Stimulated activated naive CD8-positive, alpha-beta T cell treated with anti-CD3 and anti-CD28 coated beads, Interleukin-15, Interleukin-2, amounts not matched to agents 100 ng/mL and 50 ng/mL, for 24 hours (primary cell): Measurements from ENCODE around the gene TUT4.

ENCODE experiments used
- H3K27ac Mint-ChIP-seq: one replicate; pipeline ENCODE4 v1.8.0; 2021; ENCODE audit warnings: mild to moderate bottlenecking, mixed read lengths
- H3K27me3 Mint-ChIP-seq: one replicate; pipeline ENCODE4 v1.8.0; 2021; ENCODE audit warnings: mixed read lengths
- H3K36me3 Mint-ChIP-seq: one replicate; pipeline ENCODE4 v1.8.0; 2021; ENCODE audit warnings: low read depth, mixed read lengths
- H3K4me1 Mint-ChIP-seq: one replicate; pipeline ENCODE4 v1.8.0; 2021; ENCODE audit warnings: low read depth, mixed read lengths
- H3K4me3 Mint-ChIP-seq: one replicate; pipeline ENCODE4 v1.8.0; 2021; ENCODE audit warnings: mild to moderate bottlenecking, mixed read lengths
- H3K9me3 Mint-ChIP-seq: one replicate; pipeline ENCODE4 v1.8.0; 2021; ENCODE audit warnings: mixed read lengths

TUT4 gene

DNA sequence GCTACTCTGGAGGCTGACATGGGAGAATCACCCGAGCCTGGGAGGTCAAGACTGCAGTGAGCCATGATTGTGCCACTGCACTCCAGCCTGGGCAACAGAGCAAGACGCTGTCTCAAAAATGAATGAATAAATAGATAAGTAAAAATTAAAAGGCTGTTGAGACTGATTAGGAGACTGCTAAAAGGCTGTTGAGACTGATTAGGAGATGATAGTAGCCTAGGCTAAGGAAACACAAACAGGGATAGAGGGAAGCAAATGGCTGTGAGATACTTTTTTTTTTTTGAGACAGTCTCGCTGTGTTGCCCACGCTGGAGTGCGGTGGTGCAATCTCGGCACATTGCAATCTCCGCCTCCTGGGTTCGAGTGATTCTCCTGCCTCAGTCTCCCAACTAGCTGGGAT, 120.1 kb downstream of the TUT4 start:
- no peak overlapping the region for H3K27ac Mint-ChIP-seq
- H3K4me3 Mint-ChIP-seq, result no peak overlapping the region
- no peaks in the 10 kb centered on the region for H3K9me3 Mint-ChIP-seq
- H3K27me3 Mint-ChIP-seq, result no peaks in the 10 kb centered on the region
- peaks cover 49% of the 10 kb centered on the region for H3K36me3 Mint-ChIP-seq
- no peaks in the 10 kb centered on the region for H3K4me1 Mint-ChIP-seq

DNA sequence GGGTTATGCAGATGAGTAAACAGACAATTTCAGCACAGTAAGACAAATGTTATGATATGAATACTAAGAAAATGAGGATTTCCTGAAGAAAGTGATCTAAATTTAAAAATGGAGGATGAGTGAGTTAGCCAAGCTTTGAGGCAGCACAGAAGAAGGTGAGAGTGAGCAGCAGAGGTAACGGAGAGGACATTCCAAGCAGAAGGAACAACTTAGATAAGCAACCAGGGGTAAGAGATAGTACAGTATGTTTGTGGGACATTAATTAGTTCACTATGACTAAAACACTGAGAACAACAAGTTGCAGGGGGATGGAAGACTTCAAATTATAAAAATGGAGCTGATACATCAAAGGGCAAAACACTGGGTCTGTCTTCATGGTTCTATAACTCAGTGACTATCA, 125.7 kb downstream of the TUT4 start:
- Mint-ChIP-seq H3K4me1 (peaks cover 33% of the 10 kb centered on the region), H3K9me3 (no peaks in the 10 kb centered on the region), H3K27ac (peak overlapping the region; percentile 34), H3K4me3 (no peak overlapping the region), H3K27me3 (no peaks in the 10 kb centered on the region), H3K36me3 (peaks cover 38% of the 10 kb centered on the region)

DNA sequence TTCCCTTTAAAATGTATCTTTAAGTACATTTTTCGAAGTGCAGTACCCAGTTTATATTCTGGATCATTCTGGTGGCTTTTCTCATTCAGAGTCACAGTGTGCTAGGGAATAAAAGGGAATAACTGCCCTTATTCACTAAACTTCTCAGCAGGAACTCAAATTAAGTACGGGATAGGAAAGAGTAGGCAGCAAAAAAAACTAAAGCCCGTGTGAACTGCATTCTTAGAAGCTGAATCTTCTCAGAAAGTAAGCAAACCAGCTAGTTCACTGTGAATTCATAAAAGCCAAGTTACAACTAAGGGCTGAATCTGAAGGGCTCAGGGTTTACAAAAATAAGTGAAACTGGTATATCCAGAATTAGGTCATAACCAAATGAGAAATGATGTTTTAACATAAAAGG, 126.5 kb downstream of the TUT4 start:
- Mint-ChIP-seq H3K27ac (no peak overlapping the region), H3K9me3 (no peaks in the 10 kb centered on the region)

DNA sequence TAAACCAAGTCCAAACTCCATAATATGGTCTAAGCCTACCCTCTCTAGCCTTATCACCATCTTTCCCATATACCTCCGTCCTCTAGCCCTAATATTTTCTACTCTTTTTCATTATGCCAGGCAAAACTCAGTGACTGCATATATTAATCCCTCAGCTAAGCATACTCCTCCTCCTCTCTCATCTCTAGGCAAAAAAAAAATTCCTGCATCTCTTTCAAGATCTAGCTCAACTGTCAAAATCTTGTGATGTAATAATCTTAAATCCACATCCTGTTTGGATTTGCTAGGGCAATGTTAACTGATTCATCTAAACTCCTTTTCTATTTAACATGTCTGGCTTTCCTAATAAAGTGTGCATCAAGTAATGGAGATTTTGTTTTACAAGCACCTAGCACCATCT, 128.1 kb downstream of the TUT4 start:
- peak overlapping the region; percentile 87 for H3K27ac Mint-ChIP-seq
- peaks cover 32% of the 10 kb centered on the region for H3K36me3 Mint-ChIP-seq
- H3K4me1 Mint-ChIP-seq, result peaks cover 33% of the 10 kb centered on the region
- H3K9me3 Mint-ChIP-seq, result no peaks in the 10 kb centered on the region
- H3K27me3 Mint-ChIP-seq, result no peaks in the 10 kb centered on the region
- no peak overlapping the region for H3K4me3 Mint-ChIP-seq

More for the DNA sequence above, 126.5 kb downstream of the TUT4 start:
- Mint-ChIP-seq H3K4me3 (no peak overlapping the region), H3K4me1 (peaks cover 33% of the 10 kb centered on the region), H3K36me3 (peaks cover 41% of the 10 kb centered on the region), H3K27me3 (no peaks in the 10 kb centered on the region)

DNA sequence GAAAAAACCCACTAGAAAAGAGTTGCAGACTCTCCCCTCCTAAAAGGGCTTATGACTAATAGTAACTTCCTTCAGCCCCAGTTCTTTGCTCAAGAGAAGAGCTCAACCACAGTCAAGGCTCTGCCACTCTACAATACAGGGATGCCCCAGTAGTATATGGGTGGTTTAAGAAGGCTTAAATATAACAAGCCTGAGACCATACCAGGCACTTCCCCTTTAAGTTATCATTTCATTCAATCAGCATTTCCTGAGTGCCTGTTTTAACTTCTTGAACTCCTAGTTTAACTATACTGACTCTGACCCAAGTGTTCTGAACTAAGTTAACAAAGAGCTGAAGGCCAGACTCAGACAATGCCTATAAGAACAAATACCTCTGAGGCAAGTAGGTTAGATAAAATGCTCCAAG, 128.7 kb downstream of the TUT4 start:
- no peaks in the 10 kb centered on the region for H3K9me3 Mint-ChIP-seq
- peak overlapping the region; percentile 50 for H3K4me3 Mint-ChIP-seq
- peak overlapping the region; percentile 87 for H3K27ac Mint-ChIP-seq
- H3K27me3 Mint-ChIP-seq, result no peaks in the 10 kb centered on the region
- H3K36me3 Mint-ChIP-seq, result peaks cover 37% of the 10 kb centered on the region
- peaks cover 38% of the 10 kb centered on the region for H3K4me1 Mint-ChIP-seq

DNA sequence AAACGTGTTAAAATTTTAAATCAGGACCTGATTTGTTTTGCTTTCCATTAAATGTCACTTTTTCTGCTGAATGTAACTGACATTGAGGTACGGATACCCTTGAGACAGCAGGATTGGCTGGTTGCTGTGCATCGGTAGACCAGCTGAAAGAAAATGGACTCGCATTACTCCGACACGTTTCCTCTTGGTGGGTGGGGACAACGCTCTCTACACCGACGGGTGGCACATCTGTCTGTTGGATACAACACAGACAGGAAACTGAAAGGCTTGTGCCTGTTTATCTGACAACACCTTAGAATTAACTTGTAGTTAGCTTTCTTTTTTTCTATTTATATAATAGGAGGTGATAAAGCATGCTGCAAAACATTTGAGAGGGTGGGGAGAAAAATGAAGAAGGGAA, 129.1 kb downstream of the TUT4 start:
- Mint-ChIP-seq H3K36me3 (peaks cover 39% of the 10 kb centered on the region), H3K4me3 (peak overlapping the region; percentile 50), H3K4me1 (peaks cover 38% of the 10 kb centered on the region), H3K27ac (peak overlapping the region; percentile 87), H3K9me3 (no peaks in the 10 kb centered on the region), H3K27me3 (no peaks in the 10 kb centered on the region)

DNA sequence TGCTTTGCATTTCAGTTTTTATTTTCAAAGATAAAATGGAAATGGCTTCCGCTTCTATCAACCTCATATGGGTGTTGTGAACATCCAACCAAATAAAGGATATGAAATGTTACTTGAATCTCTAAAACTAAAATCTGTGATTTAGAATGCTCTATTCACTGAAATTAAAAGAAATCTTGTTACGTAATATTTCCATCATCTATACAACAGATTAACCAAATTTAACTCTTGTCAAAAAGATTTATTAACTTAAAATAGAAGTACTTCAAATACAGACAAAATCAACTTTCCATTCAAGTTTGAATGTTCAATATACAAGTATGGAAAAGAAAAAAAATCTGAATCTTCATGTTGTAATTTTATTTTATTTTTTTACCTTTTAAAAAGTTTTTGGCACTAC, 129.8 kb downstream of the TUT4 start:
- H3K36me3 Mint-ChIP-seq, result peaks cover 43% of the 10 kb centered on the region

DNA sequence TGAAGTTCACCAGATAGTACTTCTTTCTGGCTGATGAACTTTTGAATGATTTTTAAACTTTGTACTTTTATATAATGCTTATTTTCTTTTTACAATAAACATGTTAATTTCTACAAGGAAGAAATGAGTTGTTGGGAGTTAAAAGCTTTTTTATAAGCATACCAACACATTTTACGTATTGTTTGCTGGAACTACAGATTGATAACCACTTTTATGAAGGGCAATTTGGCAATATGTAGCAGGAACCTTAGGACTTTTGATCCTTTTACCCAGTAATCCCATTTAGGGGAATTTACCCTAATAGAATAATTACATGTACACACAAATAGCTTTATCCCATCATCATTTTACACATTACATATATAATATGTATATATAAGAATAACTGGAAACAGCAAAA, 132.2 kb downstream of the TUT4 start:
- Mint-ChIP-seq H3K27me3 (no peaks in the 10 kb centered on the region), H3K27ac (no peak overlapping the region), H3K4me3 (no peak overlapping the region), H3K4me1 (peaks cover 35% of the 10 kb centered on the region), H3K36me3 (peaks cover 52% of the 10 kb centered on the region), H3K9me3 (no peaks in the 10 kb centered on the region)

More for the DNA sequence above, 129.8 kb downstream of the TUT4 start:
- Mint-ChIP-seq H3K9me3 (no peaks in the 10 kb centered on the region), H3K4me1 (peaks cover 43% of the 10 kb centered on the region), H3K27ac (peak overlapping the region; percentile 28), H3K4me3 (peak overlapping the region; percentile 27), H3K27me3 (no peaks in the 10 kb centered on the region)

DNA sequence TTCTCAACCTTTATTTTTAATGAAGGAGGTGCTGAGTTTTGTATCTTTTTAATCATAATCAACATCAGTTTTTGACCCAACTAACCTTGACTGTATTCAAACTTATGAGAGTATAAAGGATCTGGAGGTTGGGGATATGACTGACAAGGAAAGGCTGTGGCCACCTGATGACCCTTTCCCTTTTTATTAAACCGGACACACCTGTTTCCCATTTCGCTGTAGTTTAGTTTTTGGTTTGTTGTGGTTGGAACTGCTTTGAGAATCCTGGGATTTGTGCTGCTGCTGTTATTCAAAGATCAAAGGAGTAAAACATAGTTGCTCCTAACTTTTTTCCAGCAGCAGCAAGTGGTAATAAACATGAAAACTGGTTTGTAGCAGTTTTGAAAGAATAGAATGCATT, 136.1 kb downstream of the TUT4 start:
- H3K4me3 Mint-ChIP-seq, result no peak overlapping the region
- H3K27me3 Mint-ChIP-seq, result no peaks in the 10 kb centered on the region
- H3K27ac Mint-ChIP-seq, result no peak overlapping the region
- peaks cover 9% of the 10 kb centered on the region for H3K4me1 Mint-ChIP-seq
- peaks cover 65% of the 10 kb centered on the region for H3K36me3 Mint-ChIP-seq
- no peaks in the 10 kb centered on the region for H3K9me3 Mint-ChIP-seq

DNA sequence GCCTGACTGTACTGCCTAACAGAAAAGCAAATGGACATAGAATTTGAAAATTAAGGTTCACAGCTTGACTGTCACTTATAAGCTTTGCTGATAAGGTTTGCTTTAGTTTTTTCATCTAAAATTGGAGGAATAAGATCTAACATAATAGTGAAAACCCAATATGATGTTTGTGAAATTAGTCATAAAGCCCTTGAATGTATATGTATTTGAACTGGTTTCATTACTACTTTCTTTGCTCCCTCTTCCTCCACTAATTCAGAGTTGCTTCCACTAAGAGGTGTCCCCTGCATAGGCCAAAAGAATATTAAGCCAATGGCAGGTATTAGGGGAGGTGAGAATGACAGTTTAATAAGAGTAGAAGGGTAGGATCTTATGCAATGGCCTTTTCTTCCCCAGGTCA, 137.9 kb downstream of the TUT4 start:
- Mint-ChIP-seq H3K36me3 (peaks cover 75% of the 10 kb centered on the region), H3K27ac (no peak overlapping the region), H3K4me1 (peaks cover 9% of the 10 kb centered on the region), H3K27me3 (no peaks in the 10 kb centered on the region), H3K4me3 (no peak overlapping the region), H3K9me3 (no peaks in the 10 kb centered on the region)

DNA sequence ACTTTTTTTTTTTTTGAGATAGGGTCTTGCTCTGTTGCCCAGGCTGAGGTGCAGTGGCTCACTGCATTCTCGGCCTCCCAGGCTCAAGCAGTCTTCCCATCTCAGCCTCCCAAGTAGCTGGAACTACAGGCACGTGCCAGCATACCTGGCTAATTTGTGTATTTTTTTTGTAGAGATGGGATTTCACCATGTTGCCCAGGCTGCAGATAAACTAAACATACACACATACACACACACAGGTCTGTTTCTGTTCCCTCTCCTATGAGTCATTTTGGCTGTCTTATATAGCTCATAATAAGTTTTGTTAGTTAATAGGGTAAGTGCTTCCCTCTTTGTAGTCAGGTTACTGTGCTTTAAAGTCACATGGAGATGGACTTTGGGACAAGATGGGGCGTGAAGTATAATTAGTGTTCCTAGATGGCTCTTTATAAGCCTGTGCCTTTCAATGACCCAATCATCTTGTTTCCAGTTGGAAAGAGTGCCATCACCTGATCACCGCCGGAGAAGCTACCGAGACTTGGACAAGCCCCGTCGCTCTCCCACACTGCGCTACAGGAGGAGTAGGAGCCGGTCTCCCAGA, 139.4 kb downstream of the TUT4 start:
- H3K9me3 Mint-ChIP-seq, result no peaks in the 10 kb centered on the region
- H3K36me3 Mint-ChIP-seq, result peaks cover 72% of the 10 kb centered on the region
- H3K4me3 Mint-ChIP-seq, result no peak overlapping the region
- H3K27ac Mint-ChIP-seq, result no peak overlapping the region
- no peaks in the 10 kb centered on the region for H3K27me3 Mint-ChIP-seq
- H3K4me1 Mint-ChIP-seq, result peaks cover 2% of the 10 kb centered on the region

DNA sequence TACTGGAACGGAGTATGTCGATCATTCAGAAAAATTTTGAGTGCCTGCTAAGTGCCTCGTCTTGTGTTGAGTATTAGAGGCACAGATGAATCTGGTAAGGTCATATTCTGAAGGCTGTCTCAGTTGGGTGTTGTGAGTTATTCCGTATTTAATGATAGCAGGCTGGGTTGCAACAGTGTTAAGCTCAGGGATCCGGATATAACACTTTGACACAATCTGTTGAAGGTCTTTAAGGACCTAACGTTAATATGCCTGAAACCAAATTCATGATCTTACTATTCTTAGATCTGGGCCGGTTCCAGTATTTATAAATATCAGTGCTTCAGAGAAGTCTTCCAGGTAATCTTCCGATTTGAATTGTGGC, 147.9 kb downstream of the TUT4 start:
- Mint-ChIP-seq H3K27me3 (no peaks in the 10 kb centered on the region), H3K36me3 (peaks cover 62% of the 10 kb centered on the region), H3K27ac (peak overlapping the region; percentile 97), H3K4me1 (peaks cover 54% of the 10 kb centered on the region), H3K9me3 (no peaks in the 10 kb centered on the region), H3K4me3 (peak overlapping the region; percentile 100)

DNA sequence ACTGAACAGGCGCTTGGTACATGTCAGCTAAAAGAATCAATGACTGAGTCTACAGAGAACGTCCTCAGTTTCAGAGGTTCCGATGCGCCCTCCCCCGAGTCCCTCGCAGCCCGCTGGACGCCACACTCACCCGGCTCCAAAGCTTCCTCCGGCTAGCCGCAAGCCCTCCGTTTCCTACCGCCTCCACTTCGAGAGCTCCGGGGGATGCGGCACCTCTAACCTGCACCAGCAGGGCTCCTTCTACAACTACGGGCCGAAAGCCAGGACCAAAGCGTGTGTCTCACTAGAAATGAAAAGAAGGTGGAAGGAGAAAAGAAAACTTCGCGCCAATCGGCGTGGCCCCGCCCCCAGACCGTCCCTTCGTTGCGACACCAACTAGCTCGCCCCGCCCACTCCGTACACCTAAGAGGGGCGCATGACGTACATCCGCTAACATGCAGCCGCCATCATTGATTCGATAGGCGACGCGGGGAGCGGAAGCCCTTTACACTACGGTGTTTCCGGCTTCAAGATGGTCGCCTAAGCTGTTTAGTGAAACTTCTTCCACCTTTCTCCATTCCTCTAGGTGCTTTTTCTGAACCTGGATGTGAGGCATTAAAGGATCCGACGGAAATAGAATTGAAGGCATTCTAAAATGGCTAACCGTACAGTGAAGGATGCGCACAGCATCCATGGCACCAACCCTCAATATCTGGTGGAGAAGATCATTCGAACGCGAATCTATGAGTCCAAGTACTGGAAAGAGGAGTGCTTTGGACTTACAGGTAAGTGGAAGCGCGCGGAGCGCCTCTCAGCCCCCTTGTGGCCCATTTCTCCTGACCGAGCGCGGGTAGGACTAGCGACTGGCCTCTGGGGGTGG, 148.5 kb downstream of the TUT4 start, which contains the start of the genes ORC1 and PRPF38A:
Gene ORC1 (minus strand): TSS at position 308 of the 859 bp plus-strand sequence. CDS start 2,200 bp downstream, outside the sequence.
Gene PRPF38A (plus strand): TSS at position 487 of the 859 bp plus-strand sequence. CDS start 148 bp downstream, at position 635.
- Mint-ChIP-seq H3K9me3 (no peaks in the 10 kb centered on the region), H3K36me3 (peaks cover 67% of the 10 kb centered on the region), H3K27me3 (no peaks in the 10 kb centered on the region), H3K27ac (peak within 1 kb of the TSS; percentile 97), H3K4me3 (peak within 1 kb of the TSS; percentile 100), H3K4me1 (peaks cover 54% of the 10 kb centered on the region)

DNA sequence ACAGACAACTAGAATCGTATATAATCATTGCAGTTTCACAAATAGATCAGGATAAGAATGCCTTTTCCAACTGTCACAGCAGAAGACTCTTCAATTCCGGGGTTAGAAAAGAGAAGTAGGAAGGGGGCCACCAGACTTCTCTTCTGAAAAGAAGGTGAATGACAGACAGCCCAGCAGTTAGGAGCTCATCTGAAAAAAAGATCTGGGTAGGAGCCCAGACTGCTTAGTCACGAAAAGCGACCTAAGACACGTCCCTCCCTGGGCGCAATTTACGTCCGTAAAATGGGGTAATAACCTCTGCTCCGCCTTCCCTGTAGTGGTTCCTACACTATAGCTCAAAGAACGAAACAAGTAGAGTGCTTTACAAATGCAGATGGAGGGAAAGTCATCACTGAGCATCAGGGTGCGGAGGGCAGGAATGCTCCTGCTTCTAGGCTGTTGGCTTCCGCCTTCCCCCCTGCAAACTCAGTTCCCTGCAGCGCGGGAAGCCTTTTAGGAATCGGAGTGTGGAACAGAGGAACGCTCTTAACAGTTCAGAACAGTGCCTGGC, 149.3 kb downstream of the TUT4 start:
- Mint-ChIP-seq H3K36me3 (peaks cover 65% of the 10 kb centered on the region), H3K27ac (peak overlapping the region; percentile 97), H3K9me3 (no peaks in the 10 kb centered on the region), H3K4me3 (peak overlapping the region; percentile 100), H3K27me3 (no peaks in the 10 kb centered on the region), H3K4me1 (peaks cover 54% of the 10 kb centered on the region)

DNA sequence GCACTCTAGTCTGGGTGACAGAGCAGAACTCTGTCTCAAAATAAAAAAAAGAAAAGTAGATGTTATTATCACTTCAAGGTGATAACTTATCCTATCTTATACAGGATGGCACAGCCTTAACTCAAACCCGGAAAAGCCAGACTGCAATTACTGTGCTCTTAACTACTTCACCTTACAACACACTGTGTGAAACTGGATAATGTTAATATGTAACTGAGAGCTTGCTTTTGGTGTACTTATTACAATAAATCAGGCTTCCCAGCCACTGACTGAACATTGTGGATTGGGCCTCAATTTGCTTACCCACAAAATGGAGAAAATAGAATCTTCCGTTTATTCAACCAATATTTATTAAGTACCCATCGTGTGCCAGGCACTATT, 150.0 kb downstream of the TUT4 start:
- peak overlapping the region; percentile 97 for H3K27ac Mint-ChIP-seq

More for the DNA sequence above, 150.0 kb downstream of the TUT4 start:
- H3K9me3 Mint-ChIP-seq, result no peaks in the 10 kb centered on the region
- H3K4me1 Mint-ChIP-seq, result peaks cover 54% of the 10 kb centered on the region
- no peaks in the 10 kb centered on the region for H3K27me3 Mint-ChIP-seq
- H3K36me3 Mint-ChIP-seq, result peaks cover 58% of the 10 kb centered on the region
- H3K4me3 Mint-ChIP-seq, result peak overlapping the region; percentile 100
